Hepatocyte (in vitro differentiated cells): ENCODE data around the gene DEPDC5. TPM values are rescaled to one million over a fixed set of nuclear protein-coding genes. Genes with fewer than 3 reads are reported as not detected.
A peak's percentile ranks its signal among the peaks of the same experiment; 100 is the strongest.
"Not testable (repeated sequence)": the region's sequence is repeated elsewhere in the genome, so short reads cannot be mapped to it uniquely, and the experiment has no call there.

Experiments used
- DNase-seq: peaks from one replicate; pipeline ENCODE4 v3.0.0-alpha.2; 2016; ENCODE audit warnings: low spot score
- H2AFZ ChIP-seq: fragments of 200-600 bp; sonication (generic); 2 replicates; pipeline ENCODE4 v1.6.0; 2016; ENCODE audit warnings: antibody characterized with exemption, mild to moderate bottlenecking
- H3K27ac ChIP-seq: fragments of 200-600 bp; sonication (generic); 2 replicates; pipeline ENCODE4 v1.5.1; 2016; ENCODE audit warnings: mild to moderate bottlenecking
- H3K27me3 ChIP-seq: fragments of 200-600 bp; sonication (generic); 2 replicates; pipeline ENCODE4 v1.6.1; 2016
- H3K36me3 ChIP-seq: fragments of 200-600 bp; sonication (generic); replicated peaks from 2 replicates; pipeline ENCODE4 v1.5.1; 2016; ENCODE audit warnings: low read depth; ENCODE audit not compliant: insufficient read depth
- H3K4me1 ChIP-seq: fragments of 200-600 bp; sonication (generic); 2 replicates; pipeline ENCODE4 v1.5.1; 2016; ENCODE audit warnings: mild to moderate bottlenecking, moderate library complexity; ENCODE audit not compliant: insufficient read depth
- H3K4me2 ChIP-seq: fragments of 200-600 bp; sonication (generic); 2 replicates; pipeline ENCODE4 v1.6.0; 2016
- H3K4me3 ChIP-seq: fragments of 200-600 bp; sonication (generic); 2 replicates; pipeline ENCODE4 v1.5.1; 2016; ENCODE audit warnings: mild to moderate bottlenecking
- H3K79me2 ChIP-seq: fragments of 200-600 bp; sonication (generic); 2 replicates; pipeline ENCODE4 v1.6.0; 2017; ENCODE audit warnings: mild to moderate bottlenecking
- H3K9me2 ChIP-seq: fragments of 200-600 bp; sonication (generic); replicated peaks from 2 replicates; pipeline ENCODE4 v1.6.0; 2017; ENCODE audit warnings: mild to moderate bottlenecking; ENCODE audit not compliant: insufficient read depth
- H3K9me3 ChIP-seq: fragments of 200-600 bp; sonication (generic); 2 replicates; pipeline ENCODE4 v1.5.1; 2016; ENCODE audit warnings: low read depth, mild to moderate bottlenecking
- H4K20me1 ChIP-seq: fragments of 200-600 bp; sonication (generic); 2 replicates; pipeline ENCODE4 v1.6.0; 2016; ENCODE audit warnings: mild to moderate bottlenecking; ENCODE audit not compliant: insufficient read depth, poor library complexity, severe bottlenecking
- EZH2 ChIP-seq: fragments of 200-600 bp; sonication (generic); IDR thresholded peaks from 2 replicates; pipeline ENCODE4 v1.6.1; 2016; ENCODE audit warnings: antibody characterized with exemption, mild to moderate bottlenecking, borderline replicate concordance
- EZH2phosphoT487 ChIP-seq: fragments of 200-600 bp; sonication (generic); IDR thresholded peaks from one replicate; pipeline ENCODE4 v1.6.1; 2018; ENCODE audit warnings: antibody characterized with exemption, mild to moderate bottlenecking, low read depth, moderate library complexity; ENCODE audit not compliant: unreplicated experiment, severe bottlenecking
- WGBS: methylation state at CpG from one replicate; pipeline ENCODE4 v1.1.6; 2016; ENCODE audit warnings: low lambda C conversion rate; ENCODE audit errors: missing lambda C conversion rate; 5-methylcytosine and 5-hydroxymethylcytosine counted together
- polyA plus RNA-seq: library from polyadenylated mRNA; unstranded; fragments of >200 nt; fragmentation: Nextera tagmentation; extraction: Ambion mirVana; gene quantifications from 2 replicates; pipeline ENCODE4 v1.2.1, GENCODE V29; 2016
- total RNA-seq: library from RNA; depleted of rRNA; stranded (reverse); fragments of >200 nt; gene quantifications from 2 replicates; pipeline ENCODE4 v1.2.3, GENCODE V29; 2014
- TF ChIP-seq, protein P1 (sequence below): fragments of 200-600 bp; sonication (generic); IDR thresholded peaks from 2 replicates; pipeline ENCODE4 v1.5.1; 2016; ENCODE audit warnings: antibody characterized with exemption, mild to moderate bottlenecking; ENCODE audit not compliant: poor library complexity

Gene DEPDC5
- total and polyA plus RNA-seq, 2 experiments from 2014 or later, result 12.9 to 14.5 TPM

DNA sequence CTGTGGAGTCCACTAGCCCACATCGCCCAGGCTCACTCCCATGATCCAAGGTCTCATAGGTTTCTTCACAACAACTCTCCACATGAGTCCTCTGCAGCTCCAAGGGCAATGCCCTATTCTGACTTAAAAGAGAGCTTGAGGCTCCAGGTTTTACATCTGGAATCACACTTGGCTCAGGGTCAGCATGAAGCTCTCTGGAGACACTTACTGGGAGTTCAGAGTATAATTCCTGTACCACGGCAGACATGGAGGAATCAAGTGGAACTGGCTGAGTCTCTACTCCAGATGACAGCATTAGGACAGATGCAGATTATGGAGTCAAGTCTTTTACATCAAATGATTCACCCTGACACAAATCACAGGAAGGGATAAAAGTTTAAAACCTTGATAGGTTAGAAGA lies 15.3 kb upstream of the DEPDC5 start:
- H3K79me2 ChIP-seq, result peaks cover 95% of the 10 kb centered on the region

DNA sequence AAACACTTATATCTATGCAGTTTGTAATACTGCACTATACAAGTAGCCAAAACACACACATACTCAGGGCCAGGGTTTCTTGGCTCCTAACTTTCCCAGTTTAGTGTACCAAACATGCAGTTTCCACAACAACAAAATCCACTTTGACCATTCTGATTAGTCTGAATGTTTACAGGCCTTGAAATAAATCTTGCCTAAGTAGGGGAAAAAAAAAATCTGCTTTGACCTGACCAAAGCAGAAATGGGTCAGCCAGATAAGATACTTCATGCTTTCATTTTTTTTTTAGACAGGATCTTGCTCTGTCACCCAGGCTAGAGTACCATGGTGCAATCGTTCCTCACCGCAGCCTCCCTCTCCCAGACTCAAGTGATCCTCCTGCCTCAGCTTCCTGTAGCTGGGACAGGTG lies 14.0 kb upstream of the DEPDC5 start:
- Histone ChIP-seq H3K27ac (peak overlapping the region; percentile 59), H2AFZ (no peak overlapping the region), H3K9me2 (no peaks in the 10 kb centered on the region), H4K20me1 (peaks cover 38% of the 10 kb centered on the region), H3K27me3 (no peaks in the 10 kb centered on the region), H3K79me2 (peaks cover 95% of the 10 kb centered on the region), H3K9me3 (no peaks in the 10 kb centered on the region), H3K4me3 (no peak overlapping the region), H3K36me3 (no peaks in the 10 kb centered on the region), H3K4me2 (peak overlapping the region; percentile 39), H3K4me1 (peaks cover 7% of the 10 kb centered on the region)
- DNase-seq, result no peak
- WGBS, result 96% methylated on average over 2 of the region's 2 CpGs
- TF ChIP-seq EZH2 (no peak), EZH2phosphoT487 (no peak)
- TF ChIP-seq, protein P1, sequence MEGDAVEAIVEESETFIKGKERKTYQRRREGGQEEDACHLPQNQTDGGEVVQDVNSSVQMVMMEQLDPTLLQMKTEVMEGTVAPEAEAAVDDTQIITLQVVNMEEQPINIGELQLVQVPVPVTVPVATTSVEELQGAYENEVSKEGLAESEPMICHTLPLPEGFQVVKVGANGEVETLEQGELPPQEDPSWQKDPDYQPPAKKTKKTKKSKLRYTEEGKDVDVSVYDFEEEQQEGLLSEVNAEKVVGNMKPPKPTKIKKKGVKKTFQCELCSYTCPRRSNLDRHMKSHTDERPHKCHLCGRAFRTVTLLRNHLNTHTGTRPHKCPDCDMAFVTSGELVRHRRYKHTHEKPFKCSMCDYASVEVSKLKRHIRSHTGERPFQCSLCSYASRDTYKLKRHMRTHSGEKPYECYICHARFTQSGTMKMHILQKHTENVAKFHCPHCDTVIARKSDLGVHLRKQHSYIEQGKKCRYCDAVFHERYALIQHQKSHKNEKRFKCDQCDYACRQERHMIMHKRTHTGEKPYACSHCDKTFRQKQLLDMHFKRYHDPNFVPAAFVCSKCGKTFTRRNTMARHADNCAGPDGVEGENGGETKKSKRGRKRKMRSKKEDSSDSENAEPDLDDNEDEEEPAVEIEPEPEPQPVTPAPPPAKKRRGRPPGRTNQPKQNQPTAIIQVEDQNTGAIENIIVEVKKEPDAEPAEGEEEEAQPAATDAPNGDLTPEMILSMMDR, result no peak

More for the DNA sequence above, 15.3 kb upstream of the DEPDC5 start:
- Histone ChIP-seq H3K27ac (peak overlapping the region; percentile 59), H3K9me2 (no peaks in the 10 kb centered on the region), H3K4me2 (no peak overlapping the region), H3K27me3 (no peaks in the 10 kb centered on the region), H4K20me1 (peaks cover 27% of the 10 kb centered on the region), H3K9me3 (no peaks in the 10 kb centered on the region), H3K4me3 (no peak overlapping the region), H2AFZ (no peak overlapping the region), H3K36me3 (no peaks in the 10 kb centered on the region), H3K4me1 (peaks cover 7% of the 10 kb centered on the region)
- 81% methylated on average over 2 of the region's 2 CpGs for WGBS
- DNase-seq, result no peak
- TF ChIP-seq, protein P1, result no peak
- TF ChIP-seq EZH2, result no peak
- no peak for TF ChIP-seq EZH2phosphoT487

DNA sequence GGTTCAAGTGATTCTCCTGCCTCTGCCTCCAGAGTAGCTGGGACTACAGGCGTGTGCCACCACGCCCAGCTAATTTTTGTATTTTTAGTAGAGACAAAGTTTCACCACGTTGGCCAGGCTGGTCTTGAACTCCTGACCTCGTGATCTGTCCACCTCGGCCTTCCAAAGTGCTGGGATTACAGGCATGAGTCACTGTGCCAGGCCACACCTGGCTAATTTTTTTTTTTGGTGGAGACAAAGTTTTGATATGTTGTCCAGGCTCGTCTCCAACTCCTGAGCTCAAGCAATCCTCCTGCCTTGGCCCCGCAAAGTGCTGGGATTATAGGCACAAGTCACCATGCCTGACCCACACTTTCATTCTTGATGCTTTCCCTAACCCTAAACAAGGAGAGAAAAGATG lies 13.5 kb upstream of the DEPDC5 start:
- not testable (repeated sequence) for H3K9me2 ChIP-seq, H2AFZ ChIP-seq, H3K4me3 ChIP-seq, H3K36me3 ChIP-seq, H3K4me1 ChIP-seq, DNase-seq, H3K27me3 ChIP-seq, H3K4me2 ChIP-seq, H3K9me3 ChIP-seq
- peak overlapping the region; percentile 40 for H3K27ac ChIP-seq
- 84% methylated on average over 7 of the region's 7 CpGs for WGBS
- peaks cover 95% of the 10 kb centered on the region for H3K79me2 ChIP-seq
- H4K20me1 ChIP-seq, result peaks cover 40% of the 10 kb centered on the region

DNA sequence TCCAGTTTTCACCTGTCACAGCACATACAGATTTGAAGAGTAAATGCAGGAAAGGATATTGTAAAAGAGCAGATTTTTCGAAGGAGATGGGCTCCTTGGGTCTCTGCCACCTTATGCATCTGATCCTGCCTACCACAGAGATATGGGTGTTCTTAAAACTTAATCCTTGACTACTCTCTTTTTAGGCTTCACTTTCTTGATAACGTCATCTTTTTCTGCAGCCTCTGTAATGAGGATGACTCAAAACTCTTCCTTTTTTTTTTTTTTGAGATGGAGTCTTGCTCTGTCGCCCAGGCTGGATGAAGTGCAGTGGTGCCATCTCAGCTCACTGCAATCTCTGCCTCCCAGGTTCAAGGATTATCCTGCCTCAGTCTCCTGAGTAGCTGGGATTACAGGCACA lies 11.7 kb upstream of the DEPDC5 start:
- Histone ChIP-seq H3K4me3 (no peak overlapping the region), H3K27ac (no peak overlapping the region), H4K20me1 (peaks cover 45% of the 10 kb centered on the region), H3K27me3 (no peaks in the 10 kb centered on the region), H3K4me1 (peaks cover 7% of the 10 kb centered on the region), H3K4me2 (no peak overlapping the region), H3K79me2 (peaks cover 99% of the 10 kb centered on the region), H3K36me3 (no peaks in the 10 kb centered on the region), H3K9me2 (no peaks in the 10 kb centered on the region), H2AFZ (no peak overlapping the region), H3K9me3 (no peaks in the 10 kb centered on the region)
- TF ChIP-seq, protein P1, result no peak
- TF ChIP-seq EZH2phosphoT487 (no peak), EZH2 (no peak)
- no peak for DNase-seq
- WGBS, result 84% methylated on average over 3 of the region's 3 CpGs
